Hindlimb muscle (tissue), 1 donor: Measurements from ENCODE around the gene RECQL5. TPM values are rescaled to one million over a fixed set of nuclear protein-coding genes. Genes with fewer than 3 reads are reported as not detected.

ENCODE experiments used
- DNase-seq: peaks from one replicate; pipeline ENCODE4 v3.0.0-alpha.2; 2013
- polyA plus RNA-seq: library from polyadenylated mRNA; unstranded; fragments of 120-200 nt; gene quantifications from one replicate; pipeline ENCODE4 v1.2.1, GENCODE V29; 2013; ENCODE audit not compliant: insufficient read length

RECQL5 gene
- polyA plus RNA-seq, 1 donor = 19.4 TPM

- peak; percentile 86 for DNase-seq
These were observed 34.0 kb downstream of the RECQL5 start, which contains the start of gene SMIM5 for GRCh38 chr17:75632863-75633485. Gene SMIM5 (plus strand): TSS chr17:75633434. CDS start chr17:75640202, 6,768 bp downstream.

GRCh38 chr17:75632428-75632827, 34.5 kb downstream of the RECQL5 start:
- no peak for DNase-seq

GRCh38 chr17:75631353-75631752, 35.6 kb downstream of the RECQL5 start:
- DNase-seq = no peak

GRCh38 chr17:75630071-75630917, 36.7 kb downstream of the RECQL5 start:
- DNase-seq = no peak

- no peak for DNase-seq
These were observed 37.8 kb downstream of the RECQL5 start for GRCh38 chr17:75629157-75629556.

- DNase-seq = no peak
These were observed 38.5 kb downstream of the RECQL5 start for GRCh38 chr17:75628425-75628824.

GRCh38 chr17:75627094-75627493, 39.9 kb downstream of the RECQL5 start:
- no peak for DNase-seq

- no peak for DNase-seq
These were observed 40.4 kb downstream of the RECQL5 start for GRCh38 chr17:75626496-75627038.

- no peak for DNase-seq
These were observed 41.0 kb downstream of the RECQL5 start for GRCh38 chr17:75625813-75626486.

GRCh38 chr17:75624714-75625345, 42.1 kb downstream of the RECQL5 start:
- DNase-seq = no peak

- no peak for DNase-seq
These were observed 42.9 kb downstream of the RECQL5 start for GRCh38 chr17:75624021-75624420.

GRCh38 chr17:75623386-75623785, 43.6 kb downstream of the RECQL5 start:
- DNase-seq = no peak

- no peak for DNase-seq
These were observed 44.1 kb downstream of the RECQL5 start for GRCh38 chr17:75622771-75623273.

GRCh38 chr17:75622076-75622475, 44.9 kb downstream of the RECQL5 start:
- DNase-seq = no peak

GRCh38 chr17:75621489-75621888, 45.5 kb downstream of the RECQL5 start:
- DNase-seq = no peak

GRCh38 chr17:75619506-75620431, 47.2 kb downstream of the RECQL5 start:
- no peak for DNase-seq

- no peak for DNase-seq
These were observed 49.3 kb downstream of the RECQL5 start for GRCh38 chr17:75617675-75618074.

GRCh38 chr17:75617218-75617617, 49.7 kb downstream of the RECQL5 start:
- no peak for DNase-seq

- DNase-seq = no peak
These were observed 50.3 kb downstream of the RECQL5 start for GRCh38 chr17:75616521-75617122.

GRCh38 chr17:75615301-75615700, 51.7 kb downstream of the RECQL5 start:
- no peak for DNase-seq
